SK-MEL-5 (cell line): Measurements from ENCODE around the gene DOHH. TPM values are rescaled to one million over a fixed set of nuclear protein-coding genes. Genes with fewer than 3 reads are reported as not detected.

Source experiments
- DNase-seq: peaks from one replicate; pipeline ENCODE4 v3.0.0-alpha.2; 2016; ENCODE audit warnings: low read depth, low spot score
- in situ Hi-C: cut with HindIII; loops from 2 replicates; pipeline ENCODE4 v1.10.0; 2016; ENCODE audit warnings: low sequenced_read_pairs, high pct_unique_total_duplicates, low pct_unique_long_range_greater_than_20kb
- total RNA-seq: library from RNA; depleted of rRNA; stranded (reverse); fragments of >200 nt; shearing (Covaris generic); gene quantifications from 2 replicates; pipeline ENCODE4 v1.2.3, GENCODE V29; 2014

DOHH gene
- total RNA-seq, 1 experiment from 2014 or later, result 13.4 TPM

DNA sequence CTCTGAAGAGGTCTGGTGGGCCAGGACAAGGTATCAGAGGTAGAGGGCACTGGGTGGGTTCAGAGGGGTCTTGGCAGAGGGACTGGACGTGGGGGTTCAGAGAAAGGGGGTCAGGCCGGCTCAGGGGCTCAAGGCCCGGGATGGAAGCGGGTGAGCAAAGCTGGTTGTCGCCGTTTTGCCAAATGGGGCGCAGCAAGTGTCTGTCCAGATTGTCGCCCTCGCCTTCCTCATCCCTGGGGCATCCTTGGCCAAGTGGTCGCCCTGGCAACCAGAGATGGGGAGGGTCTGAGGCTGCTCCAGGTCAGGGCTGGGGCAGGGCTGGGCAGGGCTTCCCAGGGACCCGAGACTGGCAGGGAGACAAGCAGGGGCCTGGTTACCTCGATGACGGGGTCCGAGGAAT is 6.8 kb downstream of the DOHH start:
- in situ Hi-C loops, result no loop called here
- DNase-seq, result no peak

DNA sequence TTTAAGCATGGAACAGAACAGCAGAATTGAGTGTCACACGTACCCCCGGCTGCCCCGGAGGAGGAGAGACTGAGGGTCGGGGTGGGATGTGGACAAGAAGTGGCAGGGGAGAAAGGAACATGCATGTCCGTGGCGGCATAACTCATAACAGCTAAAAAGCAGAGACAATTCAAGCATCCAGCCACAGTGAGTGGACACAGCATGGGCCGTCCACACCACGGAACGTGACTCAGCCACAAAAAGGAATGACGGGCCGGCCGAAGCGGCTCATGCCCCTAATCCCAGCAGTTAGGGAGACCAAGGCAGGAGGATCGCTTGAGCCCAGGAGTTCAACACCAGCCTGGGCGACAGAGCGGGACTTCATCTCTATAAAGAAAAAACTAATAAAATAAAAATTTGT is 7.6 kb downstream of the DOHH start:
- DNase-seq, result no peak
- in situ Hi-C loops, result no loop called here

DNA sequence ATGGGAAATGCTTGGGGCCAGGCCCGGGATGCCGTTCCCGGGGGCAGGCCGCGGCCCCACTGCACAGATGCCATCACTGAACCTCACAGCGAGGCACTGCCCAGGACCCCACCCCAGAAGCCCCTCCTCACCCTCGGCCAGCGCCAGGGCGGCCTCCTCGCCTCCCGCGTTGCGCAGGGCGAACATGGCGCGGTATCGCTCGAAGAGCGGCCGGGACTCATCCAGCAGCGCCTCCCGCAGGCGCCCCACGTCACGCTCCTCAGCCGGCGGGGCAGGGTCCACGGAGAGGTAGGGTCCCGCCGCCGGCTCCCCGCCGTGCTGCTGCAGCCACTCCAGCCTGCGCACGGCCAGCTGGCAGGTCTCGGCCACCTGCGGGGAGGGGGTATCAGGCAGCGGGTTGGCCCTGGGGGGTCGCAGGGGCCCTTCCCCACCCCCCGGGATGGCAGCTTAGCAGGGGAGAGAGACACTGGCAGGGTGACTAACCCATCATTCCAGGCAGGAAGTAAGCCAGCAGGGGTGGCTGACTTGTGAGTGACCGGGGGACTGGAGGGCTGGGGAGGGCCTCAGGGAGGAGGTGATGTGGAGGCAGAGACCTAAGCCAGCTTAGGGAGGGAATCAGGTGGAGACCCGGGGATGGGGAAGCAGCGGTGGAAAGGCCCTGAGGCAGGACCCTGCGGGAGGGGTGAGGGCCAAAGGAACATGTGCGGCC is 8.2 kb downstream of the DOHH start:
- DNase-seq, result no peak
- in situ Hi-C loops, result no loop called here

- no peak for DNase-seq
- in situ Hi-C loops, result no loop called here
These were observed 8.9 kb downstream of the DOHH start for GRCh38 chr19:3491396-3492119.

DNA sequence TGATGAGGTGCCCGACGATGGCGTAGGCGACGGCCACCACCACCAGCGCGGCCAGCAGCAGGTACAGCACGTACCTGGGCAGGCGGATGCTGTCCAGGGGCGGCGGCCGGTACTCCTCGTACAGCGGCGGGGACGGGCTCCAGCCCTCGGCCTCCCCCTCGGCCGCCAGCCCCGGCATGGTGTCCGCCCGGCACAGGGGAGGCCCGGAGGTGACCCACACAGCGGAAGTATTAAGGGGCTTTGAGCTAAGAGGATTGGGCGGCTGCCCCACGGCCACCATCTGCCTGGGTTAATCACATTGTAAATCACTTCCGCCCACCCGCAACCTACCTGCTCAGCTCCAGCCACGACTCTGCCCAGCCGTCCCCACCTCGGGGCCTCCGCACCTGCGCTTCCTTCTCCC is 17.2 kb downstream of the DOHH start, which contains the start of gene SMIM44:
Gene SMIM44, minus strand, starts transcription at position 216 of the 403 bp plus-strand sequence. Its CDS starts 38 bp downstream, at position 178.
- no peak for DNase-seq
- in situ Hi-C loops, result no loop called here

- in situ Hi-C loops, result no loop called here
- no peak for DNase-seq
These were observed 17.8 kb downstream of the DOHH start for GRCh38 chr19:3482507-3483225.

- no peak for DNase-seq
- in situ Hi-C loops, result no loop called here
These were observed 19.0 kb downstream of the DOHH start for GRCh38 chr19:3481241-3482090.

DNA sequence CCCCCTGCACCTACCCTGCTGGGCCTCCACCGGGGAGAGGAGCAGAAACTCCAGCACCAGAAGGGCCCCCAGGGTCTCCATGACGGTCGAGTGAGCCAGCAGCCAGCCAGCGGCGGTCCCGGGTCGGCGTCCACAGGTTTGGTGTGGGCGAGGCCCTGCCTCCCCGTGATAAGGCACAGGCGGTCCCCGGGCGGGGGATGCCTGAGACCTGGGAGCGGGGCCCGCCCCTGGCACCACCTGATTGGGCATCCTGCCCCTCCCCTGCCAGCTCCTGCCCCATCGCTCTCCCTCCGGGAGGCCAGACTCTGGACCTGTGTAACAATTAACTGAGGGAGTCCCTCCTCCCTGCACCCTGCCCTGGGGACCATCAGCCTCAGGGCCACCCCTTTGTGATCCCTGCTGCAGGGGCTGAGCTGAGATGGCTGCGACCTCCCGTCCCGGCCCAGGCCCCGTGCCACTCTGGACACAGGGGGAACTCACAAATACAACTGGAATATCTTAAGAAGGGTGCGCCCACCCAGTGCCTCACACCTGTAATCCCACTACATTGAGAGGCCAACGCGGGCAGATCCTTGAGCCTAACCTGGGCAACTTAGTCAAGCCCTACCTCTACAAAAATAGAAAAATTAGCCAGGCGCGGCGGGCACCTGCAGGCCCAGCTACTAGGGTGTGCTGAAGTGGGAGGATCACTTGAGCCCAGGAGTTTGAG is 19.9 kb downstream of the DOHH start, which contains the start of gene SMIM24:
Gene SMIM24, minus strand, starts transcription at position 143 of the 709 bp plus-strand sequence. Its CDS starts 62 bp downstream, at position 81.
- in situ Hi-C loops, result no loop called here

DNA sequence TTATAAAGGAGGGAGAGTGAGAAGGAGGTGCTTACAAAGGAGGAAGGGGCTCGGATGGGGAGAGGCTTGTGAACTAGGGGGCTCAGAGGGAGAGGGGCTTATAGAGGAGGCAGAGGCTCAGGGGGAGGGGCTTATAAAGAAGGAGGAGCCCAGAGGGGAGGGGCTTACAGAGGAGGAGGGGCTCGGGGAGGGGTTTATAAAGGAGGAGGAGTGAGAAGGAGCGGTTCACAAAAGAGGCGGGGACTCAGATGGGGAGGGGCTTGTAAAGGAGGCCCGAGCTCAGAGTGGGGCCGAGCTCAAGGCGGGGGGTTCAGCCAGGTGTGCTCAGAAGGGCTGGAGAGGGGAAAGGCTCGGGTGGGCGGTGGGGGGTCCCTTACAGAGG is 20.6 kb downstream of the DOHH start:
- DNase-seq, result peak; percentile 31
- in situ Hi-C loops, result no loop called here

More for the DNA sequence above, 19.9 kb downstream of the DOHH start, which contains the start of gene SMIM24:
- no peak for DNase-seq

DNA sequence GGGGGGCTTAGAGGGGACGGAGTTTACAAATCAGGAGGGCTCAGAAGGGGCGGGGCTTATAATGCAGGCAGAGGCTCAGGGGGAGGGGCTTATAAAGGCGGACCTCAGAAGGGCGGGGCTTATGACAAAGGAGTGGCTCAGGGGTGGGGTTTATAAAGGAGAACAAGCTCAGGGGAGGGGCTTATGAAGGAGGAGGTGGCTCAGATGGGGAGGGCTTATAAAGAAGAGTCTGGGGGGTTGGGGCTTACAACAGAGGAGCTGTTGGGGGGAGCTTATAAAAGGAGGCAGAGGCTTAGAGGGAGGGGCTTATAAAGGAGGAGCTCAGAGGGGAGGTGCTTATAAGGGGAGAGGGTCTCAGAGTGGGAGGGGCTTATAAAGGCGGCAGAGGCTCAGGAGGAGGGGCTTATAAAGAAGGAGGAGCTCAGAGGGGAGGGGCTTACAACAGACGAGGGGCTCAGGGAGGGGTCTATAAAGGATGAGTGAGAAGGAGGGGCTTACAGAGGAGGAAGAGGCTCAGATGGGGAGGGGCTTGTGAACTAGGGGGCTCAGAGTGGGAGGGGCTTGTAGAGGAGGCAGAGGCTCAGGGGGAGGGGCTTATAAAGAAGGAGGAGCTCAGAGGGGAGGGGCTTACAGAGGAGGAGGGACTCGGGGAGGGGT is 21.2 kb downstream of the DOHH start:
- in situ Hi-C loops, result no loop called here
- DNase-seq, result peak; percentile 45

DNA sequence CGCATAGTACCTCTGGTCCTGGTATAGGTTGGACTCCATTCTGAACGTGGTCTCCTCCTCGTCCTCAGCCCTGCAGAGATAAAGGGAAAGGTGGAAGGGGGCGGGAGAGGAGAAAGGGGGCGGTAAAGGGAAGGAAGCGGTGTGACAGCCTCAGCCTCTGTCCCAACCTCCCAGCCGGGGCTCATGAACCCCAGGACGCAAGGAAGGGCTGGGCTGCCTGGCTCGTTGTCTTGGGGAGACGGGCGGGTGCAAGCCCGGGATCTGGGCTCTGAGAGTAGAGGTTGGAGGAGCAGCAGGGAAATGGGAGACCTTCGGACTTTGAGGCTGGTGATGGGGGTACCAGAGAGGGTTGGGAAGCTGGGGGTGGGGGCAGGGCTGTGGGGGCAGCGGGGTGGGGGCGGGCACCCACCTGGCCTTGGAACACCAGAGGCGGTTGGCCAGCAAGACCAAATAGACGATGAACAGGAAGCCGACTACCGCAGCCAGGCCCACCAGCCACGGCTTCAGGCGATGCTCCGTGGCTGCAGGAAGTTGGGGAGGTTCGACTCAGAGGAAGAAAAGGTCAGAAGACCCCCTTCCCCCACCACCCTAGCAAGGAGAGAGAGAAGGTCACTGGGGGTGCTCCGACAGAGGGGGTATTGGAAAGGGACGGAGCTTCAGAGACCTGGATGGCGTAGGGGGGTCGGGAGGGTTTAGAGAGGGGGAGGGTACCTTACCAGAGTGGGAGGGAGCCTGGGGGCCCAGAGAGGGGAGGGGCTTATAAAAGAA is 21.9 kb downstream of the DOHH start:
- DNase-seq, result no peak
- in situ Hi-C loops, result no loop called here

DNA sequence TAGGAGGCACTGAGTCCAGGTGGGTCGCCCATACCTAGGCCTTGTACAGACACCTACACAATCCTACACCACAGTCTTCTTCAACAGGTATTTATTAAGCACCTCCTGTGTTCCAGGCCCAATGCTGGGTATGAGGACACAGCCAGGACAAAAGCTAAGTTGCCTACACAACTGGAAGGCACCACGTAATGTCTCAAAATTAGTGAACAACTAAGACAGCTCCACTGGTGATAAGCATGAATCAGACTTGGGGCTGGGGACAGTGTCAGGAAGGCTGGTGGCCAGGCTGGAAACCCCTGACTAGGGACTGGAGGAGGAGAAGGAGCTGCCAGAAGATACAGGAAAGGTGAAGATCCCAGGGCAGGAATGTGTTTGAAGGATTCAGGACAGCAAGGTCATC is 22.5 kb downstream of the DOHH start:
- no peak for DNase-seq
- in situ Hi-C loops, result no loop called here

GRCh38 chr19:3477506-3477905 is 23.0 kb downstream of the DOHH start:
- in situ Hi-C loops, result no loop called here
- no peak for DNase-seq

DNA sequence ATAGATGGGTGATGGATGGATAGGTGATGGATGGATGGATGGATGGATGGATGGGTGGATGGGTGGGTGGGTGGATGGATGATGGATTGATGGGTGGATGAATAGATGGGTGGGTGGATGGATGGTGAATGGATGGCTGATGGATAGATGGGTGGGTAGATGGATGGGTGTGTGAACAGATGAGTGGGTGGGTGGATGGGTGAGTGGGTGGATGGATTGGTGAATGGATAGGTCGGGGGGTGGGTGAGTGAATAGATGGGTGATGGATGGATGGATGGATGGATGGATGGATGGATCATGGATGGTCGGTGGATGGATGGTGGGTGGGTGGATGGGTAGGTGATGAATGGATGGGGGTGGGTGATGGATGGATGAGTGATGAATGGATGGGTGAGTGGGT is 23.6 kb downstream of the DOHH start:
- in situ Hi-C loops, result no loop called here

DNA sequence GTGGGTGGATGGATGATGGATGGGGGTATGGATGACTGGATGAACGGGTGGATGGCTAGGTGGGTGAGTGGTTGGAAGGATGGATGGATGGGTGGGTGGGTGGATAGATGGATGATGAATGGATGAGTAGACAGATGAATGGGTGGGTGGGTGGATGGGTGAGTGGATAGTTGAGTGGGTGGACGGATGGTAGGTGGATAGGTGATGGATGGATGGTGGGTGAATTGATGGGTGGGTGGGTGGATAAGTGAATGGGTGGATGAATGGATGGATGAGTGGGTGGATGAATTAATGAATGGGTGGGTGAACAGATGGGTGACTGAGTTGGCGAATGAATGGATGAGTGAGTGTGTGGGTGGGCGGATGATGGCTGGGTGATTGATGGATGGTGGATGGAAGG is 25.0 kb downstream of the DOHH start:
- DNase-seq, result no peak
- in situ Hi-C loops, result no loop called here

More for the DNA sequence above, 23.6 kb downstream of the DOHH start:
- DNase-seq, result no peak

- in situ Hi-C loops, result no loop called here
- no peak for DNase-seq
These were observed 25.9 kb downstream of the DOHH start for GRCh38 chr19:3474614-3475013.
